DMS114 treated with DMSO at 0.1 percent for 48 hours (cell line): ENCODE results near the gene MAL.
"Not testable (repeated sequence)": the region's sequence is repeated elsewhere in the genome, so short reads cannot be mapped to it uniquely, and the experiment has no call there.

Source experiments
- DNase-seq: peaks from one replicate; lab custom pipeline; 2025; ENCODE audit not compliant: unreplicated experiment; lab: John Stamatoyannopoulos, UW

MAL gene

DNA sequence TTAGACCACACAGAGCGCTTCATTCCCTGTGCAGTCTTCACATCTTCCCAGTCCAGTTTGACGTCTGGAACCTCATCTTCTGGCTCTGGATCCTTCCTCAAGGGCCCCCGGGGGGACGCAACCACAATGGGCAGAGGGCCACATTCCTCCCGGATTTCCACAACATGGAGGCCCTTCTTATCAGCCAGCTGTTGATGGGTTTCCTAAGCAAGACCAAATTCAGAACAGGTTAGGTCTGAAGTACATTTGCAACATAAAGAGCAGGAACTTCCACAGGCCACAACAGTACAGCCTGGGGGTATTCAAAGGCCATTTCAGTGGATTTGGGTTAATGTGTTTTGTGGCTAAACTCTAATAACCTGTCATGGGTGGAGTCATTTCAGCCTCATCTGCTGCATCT is 61.9 kb downstream of the MAL start:
- no peak for DNase-seq

DNA sequence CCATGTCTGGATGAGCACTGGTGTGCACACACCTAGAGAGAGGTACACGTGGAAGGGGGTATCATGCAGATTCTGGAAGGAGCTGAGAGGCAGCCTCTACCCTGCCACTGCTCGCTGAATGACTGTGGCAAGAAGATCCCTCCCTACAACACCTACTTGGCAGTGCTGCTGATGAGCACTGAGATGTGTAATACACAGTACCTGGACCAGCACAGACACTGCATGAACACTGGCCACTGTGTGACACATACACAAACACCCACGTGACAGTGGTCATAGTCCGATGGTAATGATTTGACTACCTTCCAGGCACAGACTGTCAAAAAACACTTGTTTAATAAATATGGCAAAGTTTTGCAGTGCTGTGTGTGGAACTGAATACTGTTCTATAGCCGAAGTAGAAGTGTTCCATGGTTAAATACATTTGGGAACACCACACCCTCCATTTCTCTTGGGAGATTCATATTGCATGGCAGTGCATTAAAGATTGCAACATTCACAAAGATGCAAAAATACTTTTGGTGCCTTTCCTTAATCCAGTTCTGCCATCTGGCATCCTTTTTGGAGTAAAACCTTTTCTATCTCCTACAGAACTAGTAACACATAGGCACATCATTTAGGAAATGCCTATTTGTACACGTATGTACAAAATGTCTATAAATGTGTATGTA is 66.5 kb downstream of the MAL start:
- no peak for DNase-seq

DNA sequence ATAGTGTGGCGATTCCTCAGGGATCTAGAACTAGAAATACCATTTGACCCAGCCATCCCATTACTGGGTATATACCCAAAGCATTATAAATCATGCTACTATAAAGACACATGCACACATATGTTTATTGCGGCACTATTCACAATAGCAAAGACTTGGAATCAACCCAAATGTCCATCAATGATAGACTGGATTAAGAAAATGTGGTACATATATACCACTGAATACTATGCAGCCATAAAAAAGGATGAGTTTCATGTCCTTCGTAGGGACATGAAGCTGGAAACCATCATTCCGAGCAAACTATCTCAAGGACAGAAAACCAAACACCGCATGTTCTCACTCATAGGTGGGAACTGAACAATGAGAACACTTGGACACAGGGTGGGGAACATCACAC is 72.8 kb downstream of the MAL start:
- not testable (repeated sequence) for DNase-seq

DNA sequence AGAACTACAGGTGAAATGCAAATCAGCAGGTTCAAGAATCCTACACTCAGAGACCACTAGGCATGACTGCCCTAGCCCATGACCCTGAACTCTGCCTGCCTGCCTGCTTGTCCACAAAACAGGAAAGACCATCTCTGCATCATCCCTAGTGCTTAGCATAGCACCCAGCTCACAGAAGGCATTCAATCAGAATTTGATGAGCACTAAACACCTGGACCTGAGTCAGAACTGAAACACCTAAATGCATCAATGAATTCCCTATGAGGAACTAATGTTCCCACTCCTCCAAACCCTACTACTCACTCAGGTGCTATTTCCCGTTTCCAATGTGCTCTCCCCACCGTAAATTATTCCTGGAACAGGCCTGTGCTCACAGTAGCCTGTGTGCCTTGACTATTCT is 74.4 kb downstream of the MAL start:
- no peak for DNase-seq
